Adrenal gland (tissue), 19 donors: ENCODE measurements around the gene ANAPC2. TPM values are rescaled to one million over a fixed set of nuclear protein-coding genes. Genes with fewer than 3 reads are reported as not detected.

Source experiments
- DNase-seq, 7 donors: peaks; one replicate each; pipeline ENCODE4 v3.0.0-alpha.2; 2019 to 2020
- H3K27ac ChIP-seq, 5 donors: fragments of 200-600 bp; sonication (generic) in 4 of 5; 1 replicate in 3 of 5; 2 replicates in 2 of 5; pipeline versions ENCODE4 v1.5.1 to v1.8.0; 2016 to 2020; ENCODE audit warnings: mild to moderate bottlenecking in 1 of 5
- H3K27me3 ChIP-seq: fragments of 200-600 bp; 2 replicates; pipeline ENCODE4 v1.8.0; 2021
- H3K36me3 ChIP-seq, 2 donors: fragments of 200-600 bp; replicated peaks in 1 of 2; 1 replicate in 1 of 2; 2 replicates in 1 of 2; pipeline versions ENCODE4 v1.5.1 to v1.8.0; 2018 to 2022
- H3K4me1 ChIP-seq, 2 donors: fragments of 200-600 bp; replicated peaks in 1 of 2; 1 replicate in 1 of 2; 2 replicates in 1 of 2; pipeline versions ENCODE4 v1.5.1 to v1.8.0; 2018 to 2021
- H3K4me3 ChIP-seq, 4 donors: fragments of 200-600 bp; sonication (generic) in 3 of 4; one replicate each; pipeline ENCODE4 v1.5.1; 2016 to 2018
- H3K9me3 ChIP-seq, 3 donors: fragments of 200-600 bp; sonication (generic) in 1 of 3; replicated peaks in 1 of 3; 1 replicate in 2 of 3; 2 replicates in 1 of 3; pipeline versions ENCODE4 v1.5.1 to v1.8.0; 2016 to 2021
- POLR2A ChIP-seq, 2 donors: fragments of 450-650 bp; IDR thresholded peaks; one replicate each; pipeline ENCODE4 v1.6.1; 2017; ENCODE audit warnings: antibody characterized with exemption in 2 of 2, mild to moderate bottlenecking in 2 of 2, moderate library complexity in 1 of 2
- WGBS, 4 donors: extraction: QIAGEN DNeasy Blood & Tissue Kit in 2 of 4; methylation state at CpG; one replicate each; pipeline versions ENCODE4 v1.1.5 to v1.1.7; 2013 to 2017; 5-methylcytosine and 5-hydroxymethylcytosine counted together
- intact Hi-C, 2 donors: fragments of 100-400 bp; cut with DNase I; formaldehyde crosslinking; loops; one replicate each; pipeline versions ENCODE4 v1.14.1 to v1.15.0; 2022 to 2023
- long read RNA-seq, 10 donors: library from polyadenylated mRNA in 3 of 10; unstranded in 2 of 10; stranded (forward) in 1 of 10; transcript quantifications; one replicate each; pipeline ENCODE4 v2.0.0 and lab custom pipeline, GENCODE V29; 2021 to 2026
- polyA plus RNA-seq, 3 donors: library from polyadenylated mRNA; stranded (reverse); fragments of 200-250 nt in 2 of 3; fragments of 350-450 nt in 1 of 3; fragmentation: Illumina TruSeq in 1 of 3; extraction: RNeasy Lipid Tissue Mini Kit (QIAGEN cat#74804) in 1 of 3; gene quantifications; one replicate each; pipeline ENCODE4 v1.2.3, GENCODE V29; 2013 to 2014
- total RNA-seq, 9 donors: library from RNA; depleted of rRNA in 4 of 9; stranded (reverse); fragments of >200 nt in 4 of 9; fragments of 120-200 nt in 1 of 9; fragmentation: NEBNext Ultra II Directional in 1 of 9; extraction: Animal tissue kit (Norgen Biotek cat#: 25700) in 1 of 9; gene quantifications; one replicate each; pipeline versions ENCODE4 v1.1.0 to v1.2.4, GENCODE V29; 2013 to 2023
- TF ChIP-seq, protein P1 (sequence below), 6 experiments: fragments of 450-650 bp in 4 of 6; fragments of 200-600 bp in 2 of 6; sonication (generic) in 1 of 6; IDR thresholded peaks; 1 replicate in 5 of 6; 2 replicates in 1 of 6; pipeline versions ENCODE4 v1.5.1 to v1.8.0; 2016 to 2021; ENCODE audit warnings: antibody characterized with exemption in 6 of 6, mild to moderate bottlenecking in 2 of 6, moderate library complexity in 1 of 6
- donor health status: healthy with polysubstance abuse.
- donor health status: Bipolar disorder and iron deficiency.
- donor health status: DM: yes; HTN: yes; CAD: no.
- donor health status: DM: no; HTN: no; CAD: no.
- donor health status: DM: no; HTN: no; CAD: no.
- donor health status: DM: yes; HTN: yes; CAD: no.

The ANAPC2 gene, protein sequence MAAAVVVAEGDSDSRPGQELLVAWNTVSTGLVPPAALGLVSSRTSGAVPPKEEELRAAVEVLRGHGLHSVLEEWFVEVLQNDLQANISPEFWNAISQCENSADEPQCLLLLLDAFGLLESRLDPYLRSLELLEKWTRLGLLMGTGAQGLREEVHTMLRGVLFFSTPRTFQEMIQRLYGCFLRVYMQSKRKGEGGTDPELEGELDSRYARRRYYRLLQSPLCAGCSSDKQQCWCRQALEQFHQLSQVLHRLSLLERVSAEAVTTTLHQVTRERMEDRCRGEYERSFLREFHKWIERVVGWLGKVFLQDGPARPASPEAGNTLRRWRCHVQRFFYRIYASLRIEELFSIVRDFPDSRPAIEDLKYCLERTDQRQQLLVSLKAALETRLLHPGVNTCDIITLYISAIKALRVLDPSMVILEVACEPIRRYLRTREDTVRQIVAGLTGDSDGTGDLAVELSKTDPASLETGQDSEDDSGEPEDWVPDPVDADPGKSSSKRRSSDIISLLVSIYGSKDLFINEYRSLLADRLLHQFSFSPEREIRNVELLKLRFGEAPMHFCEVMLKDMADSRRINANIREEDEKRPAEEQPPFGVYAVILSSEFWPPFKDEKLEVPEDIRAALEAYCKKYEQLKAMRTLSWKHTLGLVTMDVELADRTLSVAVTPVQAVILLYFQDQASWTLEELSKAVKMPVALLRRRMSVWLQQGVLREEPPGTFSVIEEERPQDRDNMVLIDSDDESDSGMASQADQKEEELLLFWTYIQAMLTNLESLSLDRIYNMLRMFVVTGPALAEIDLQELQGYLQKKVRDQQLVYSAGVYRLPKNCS
- 10 to 100 TPM; 18.1 to 72.1 (median 25.6) TPM for total RNA-seq
- 100 to 1,000 TPM in 1 of 3 donors, 10 to 100 TPM in 1, 1 to 10 TPM in 1; 7.1 to 162 (median 89.7) TPM for polyA plus RNA-seq
- long read RNA-seq, donor 1, partial matches to known transcripts: 69 of 131 reads
- long read RNA-seq, donor 1, other reads (novel, unspliced or antisense): 60 of 131 reads
- long read RNA-seq, donor 2, transcript ANAPC2-208 (2 exons, 1,565 nt): major isoform, 5 of 77 reads
- long read RNA-seq, donor 2, partial matches to known transcripts: 70 of 77 reads
- long read RNA-seq, donor 2, other reads (novel, unspliced or antisense): 0 of 77 reads
- long read RNA-seq, donor 3: 0 reads
- long read RNA-seq, donor 4: 0 reads
- long read RNA-seq, donor 5, transcript ANAPC2-201 (13 exons, 2,632 nt): major isoform, 31 of 42 reads
- long read RNA-seq, donor 5, partial matches to known transcripts: 6 of 42 reads
- long read RNA-seq, donor 5, other reads (novel, unspliced or antisense): 5 of 42 reads
- long read RNA-seq, donor 6: 0 reads
- long read RNA-seq, donor 7, partial matches to known transcripts: 36 of 98 reads
- long read RNA-seq, donor 7, other reads (novel, unspliced or antisense): 59 of 98 reads
- long read RNA-seq, donor 8, partial matches to known transcripts: 0 of 5 reads
- long read RNA-seq, donor 8, other reads (novel, unspliced or antisense): 0 of 5 reads
- long read RNA-seq, donor 9, partial matches to known transcripts: 0 of 2 reads
- long read RNA-seq, donor 9, other reads (novel, unspliced or antisense): 0 of 2 reads
- long read RNA-seq, donor 10, partial matches to known transcripts: 0 of 2 reads
- long read RNA-seq, donor 10, other reads (novel, unspliced or antisense): 0 of 2 reads

DNA sequence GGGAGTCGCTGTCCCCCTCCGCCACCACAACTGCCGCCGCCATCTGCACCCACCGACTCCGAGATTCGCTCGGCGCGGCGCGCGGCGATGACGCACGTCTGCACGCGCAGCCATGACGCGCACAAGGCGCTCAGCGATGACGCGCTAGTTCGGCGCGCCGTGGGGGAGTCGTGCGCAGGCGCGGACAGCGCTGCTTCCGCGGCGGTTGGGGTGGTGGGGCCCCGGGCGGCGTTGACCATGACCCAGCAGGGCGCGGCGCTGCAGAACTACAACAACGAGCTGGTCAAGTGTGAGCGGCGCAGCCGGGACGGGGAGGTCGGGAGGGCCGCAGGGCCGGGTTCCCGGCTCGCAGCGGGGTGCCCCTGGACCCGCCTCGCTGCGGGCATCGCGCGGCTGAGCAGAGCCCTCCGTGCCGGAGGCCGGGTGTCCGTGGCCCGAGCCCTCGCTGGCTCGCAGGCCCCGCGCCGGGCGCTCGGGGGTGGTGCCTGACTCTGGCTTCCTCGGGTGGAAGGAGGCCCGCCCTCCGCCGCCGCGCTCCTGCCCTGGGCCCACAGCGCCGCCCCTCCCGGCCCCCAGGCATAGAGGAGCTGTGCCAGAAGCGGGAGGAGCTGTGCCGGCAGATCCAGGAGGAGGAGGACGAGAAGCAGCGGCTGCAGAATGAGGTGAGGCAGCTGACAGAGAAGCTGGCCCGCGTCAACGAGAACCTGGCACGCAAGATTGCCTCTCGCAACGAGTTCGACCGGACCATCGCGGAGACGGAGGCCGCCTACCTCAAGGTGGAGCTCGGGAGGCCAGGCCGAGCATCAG, at the start of gene ANAPC2, which contains the start of gene SSNA1:
ANAPC2 (minus strand) TSS at position 71 of the 807 bp plus-strand sequence; CDS start at position 43, 28 bp downstream.
SSNA1 (plus strand) TSS at position 187 of the 807 bp plus-strand sequence; CDS start at position 238, 51 bp downstream.
- 0 to 1% (median 0%) methylated on average over 14 to 98 of the region's 98 CpGs for WGBS, 4 donors
- TF ChIP-seq, protein P1, sequence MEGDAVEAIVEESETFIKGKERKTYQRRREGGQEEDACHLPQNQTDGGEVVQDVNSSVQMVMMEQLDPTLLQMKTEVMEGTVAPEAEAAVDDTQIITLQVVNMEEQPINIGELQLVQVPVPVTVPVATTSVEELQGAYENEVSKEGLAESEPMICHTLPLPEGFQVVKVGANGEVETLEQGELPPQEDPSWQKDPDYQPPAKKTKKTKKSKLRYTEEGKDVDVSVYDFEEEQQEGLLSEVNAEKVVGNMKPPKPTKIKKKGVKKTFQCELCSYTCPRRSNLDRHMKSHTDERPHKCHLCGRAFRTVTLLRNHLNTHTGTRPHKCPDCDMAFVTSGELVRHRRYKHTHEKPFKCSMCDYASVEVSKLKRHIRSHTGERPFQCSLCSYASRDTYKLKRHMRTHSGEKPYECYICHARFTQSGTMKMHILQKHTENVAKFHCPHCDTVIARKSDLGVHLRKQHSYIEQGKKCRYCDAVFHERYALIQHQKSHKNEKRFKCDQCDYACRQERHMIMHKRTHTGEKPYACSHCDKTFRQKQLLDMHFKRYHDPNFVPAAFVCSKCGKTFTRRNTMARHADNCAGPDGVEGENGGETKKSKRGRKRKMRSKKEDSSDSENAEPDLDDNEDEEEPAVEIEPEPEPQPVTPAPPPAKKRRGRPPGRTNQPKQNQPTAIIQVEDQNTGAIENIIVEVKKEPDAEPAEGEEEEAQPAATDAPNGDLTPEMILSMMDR (IDR thresholded peaks at IDR 0.05): peak in 3 of 6 experiments; percentile 6 to 32 (median 24)
- TF ChIP-seq POLR2A (IDR thresholded peaks at IDR 0.05): peak; percentile 79 to 89
- DNase-seq: peak; percentile 91 to 96 (median 93)
- intact Hi-C loops: no loop called here
- Histone ChIP-seq H3K27me3 (no peaks in the 10 kb centered on the region), H3K4me1 (peaks cover 20 to 32% of the 10 kb centered on the region in 2 donors), H3K9me3 (no peaks in the 10 kb centered on the region), H3K4me3 (peak within 1 kb of the TSS; percentile 62 to 82 (median 76)), H3K36me3 (peaks cover 0 to 43% of the 10 kb centered on the region in 2 donors), H3K27ac (peak within 1 kb of the TSS; percentile 74 to 98 (median 91))

DNA sequence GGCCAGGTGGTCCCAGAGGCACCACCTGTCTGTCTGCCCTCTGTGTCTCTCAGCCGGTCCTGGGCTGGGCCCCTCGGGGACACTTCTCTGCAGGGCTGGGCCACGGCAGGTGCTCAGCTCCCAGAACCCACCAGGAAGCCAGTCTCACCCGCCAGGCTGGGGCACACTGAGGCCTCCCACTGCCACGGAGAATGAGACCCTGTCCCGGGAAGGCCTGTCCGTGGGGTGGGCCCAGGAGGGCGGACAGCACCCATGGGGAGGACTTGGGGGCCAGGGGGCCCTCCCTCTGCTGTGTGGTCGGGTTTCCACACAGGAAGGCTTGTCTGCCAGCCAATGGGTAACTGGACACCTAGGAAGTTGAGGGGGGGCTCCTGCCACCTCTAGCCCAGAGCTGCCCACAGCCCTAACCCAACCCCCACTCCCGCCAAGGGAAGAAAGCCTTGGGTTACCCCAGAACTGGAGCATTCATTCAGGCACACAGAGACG, 48.6 kb upstream of the ANAPC2 start:
- 10 to 93% (median 44%) methylated on average over 2 to 11 of the region's 11 CpGs for WGBS, 4 donors
- Histone ChIP-seq H3K4me3 (no peak overlapping the region), H3K9me3 (no peaks in the 10 kb centered on the region), H3K27ac (no peak overlapping the region), H3K36me3 (peaks cover 0 to under 1% of the 10 kb centered on the region in 2 donors), H3K27me3 (peaks cover 17% of the 10 kb centered on the region), H3K4me1 (peaks cover 7 to 25% of the 10 kb centered on the region in 2 donors)
- TF ChIP-seq, protein P1 (IDR thresholded peaks at IDR 0.05): no peak
- no peak for TF ChIP-seq POLR2A (IDR thresholded peaks at IDR 0.05)
- no peak for DNase-seq
- intact Hi-C loops: loop anchor here in 1 of 2 donors (10.0 kb wide), 1 partner anchor 452 kb away; no protein-coding TSS in a partner anchor
